Measurements from ENCODE around the gene CERK. TPM values are rescaled to one million over a fixed set of nuclear protein-coding genes. Genes with fewer than 3 reads are reported as not detected.

Gene CERK
- total RNA-seq, 3 donors from 2014 or later: 23.3 to 37.3 (median 26.5) TPM

DNA sequence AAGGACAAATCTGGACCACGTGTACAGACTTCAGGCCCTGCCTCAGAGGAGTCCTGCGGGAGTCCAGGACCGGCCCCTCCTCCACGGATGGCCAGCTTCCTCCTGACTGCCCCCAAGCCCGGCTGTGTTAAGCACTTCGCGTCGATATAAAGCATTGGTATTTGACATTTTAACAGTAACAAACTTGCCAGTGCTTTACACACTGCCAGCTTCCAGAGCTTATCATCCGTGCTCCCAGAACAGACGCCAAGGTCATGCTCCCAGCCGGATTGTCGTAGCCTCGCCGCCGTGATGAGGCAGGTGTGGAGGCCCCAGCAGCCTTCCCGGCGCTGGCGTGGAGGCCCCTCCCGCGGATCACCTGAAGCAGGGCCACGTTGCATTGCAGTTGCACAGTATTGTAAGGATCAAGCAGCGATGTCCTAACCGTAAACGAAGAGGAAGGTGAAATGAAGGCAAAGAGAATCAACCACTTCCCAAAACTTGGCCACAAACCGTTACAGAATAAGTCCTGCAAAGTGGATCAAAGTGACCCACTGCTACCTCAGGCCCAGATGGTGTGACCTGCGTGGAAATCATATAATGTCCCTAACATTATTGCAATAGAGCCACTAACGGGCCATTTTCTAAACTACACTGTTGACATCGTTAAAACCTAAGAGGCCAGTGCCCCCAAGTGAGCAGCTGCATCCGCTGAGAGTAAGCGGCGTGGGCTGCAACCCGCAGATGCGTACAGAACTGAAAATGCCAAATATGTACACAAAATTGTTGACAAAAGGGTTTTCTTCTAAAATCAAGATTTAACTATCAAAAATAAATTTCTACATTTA is 51.6 kb downstream of the CERK start:
- Histone ChIP-seq H3K27ac (peak overlapping the region; percentile 29 to 81), H3K4me1 (no peaks in the 10 kb centered on the region), H3K9me3 (no peaks in the 10 kb centered on the region), H3K4me3 (no peak overlapping the region), H3K36me3 (no peaks in the 10 kb centered on the region), H3K27me3 (no peaks in the 10 kb centered on the region)
- TF ChIP-seq, protein P1, sequence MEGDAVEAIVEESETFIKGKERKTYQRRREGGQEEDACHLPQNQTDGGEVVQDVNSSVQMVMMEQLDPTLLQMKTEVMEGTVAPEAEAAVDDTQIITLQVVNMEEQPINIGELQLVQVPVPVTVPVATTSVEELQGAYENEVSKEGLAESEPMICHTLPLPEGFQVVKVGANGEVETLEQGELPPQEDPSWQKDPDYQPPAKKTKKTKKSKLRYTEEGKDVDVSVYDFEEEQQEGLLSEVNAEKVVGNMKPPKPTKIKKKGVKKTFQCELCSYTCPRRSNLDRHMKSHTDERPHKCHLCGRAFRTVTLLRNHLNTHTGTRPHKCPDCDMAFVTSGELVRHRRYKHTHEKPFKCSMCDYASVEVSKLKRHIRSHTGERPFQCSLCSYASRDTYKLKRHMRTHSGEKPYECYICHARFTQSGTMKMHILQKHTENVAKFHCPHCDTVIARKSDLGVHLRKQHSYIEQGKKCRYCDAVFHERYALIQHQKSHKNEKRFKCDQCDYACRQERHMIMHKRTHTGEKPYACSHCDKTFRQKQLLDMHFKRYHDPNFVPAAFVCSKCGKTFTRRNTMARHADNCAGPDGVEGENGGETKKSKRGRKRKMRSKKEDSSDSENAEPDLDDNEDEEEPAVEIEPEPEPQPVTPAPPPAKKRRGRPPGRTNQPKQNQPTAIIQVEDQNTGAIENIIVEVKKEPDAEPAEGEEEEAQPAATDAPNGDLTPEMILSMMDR (IDR thresholded peaks at IDR 0.05): no peak
- TF ChIP-seq POLR2A (IDR thresholded peaks at IDR 0.05) (no peak), POLR2AphosphoS5 (IDR thresholded peaks at IDR 0.05) (no peak)
- DNase-seq (ENCODE audit: low spot score in 2 of 2): no peak
- intact Hi-C loops (cut with DNase I; ENCODE audit: low total_unique reads): loop anchor here (10.0 kb wide), 1 partner anchor 1812 kb away; no protein-coding TSS in a partner anchor

DNA sequence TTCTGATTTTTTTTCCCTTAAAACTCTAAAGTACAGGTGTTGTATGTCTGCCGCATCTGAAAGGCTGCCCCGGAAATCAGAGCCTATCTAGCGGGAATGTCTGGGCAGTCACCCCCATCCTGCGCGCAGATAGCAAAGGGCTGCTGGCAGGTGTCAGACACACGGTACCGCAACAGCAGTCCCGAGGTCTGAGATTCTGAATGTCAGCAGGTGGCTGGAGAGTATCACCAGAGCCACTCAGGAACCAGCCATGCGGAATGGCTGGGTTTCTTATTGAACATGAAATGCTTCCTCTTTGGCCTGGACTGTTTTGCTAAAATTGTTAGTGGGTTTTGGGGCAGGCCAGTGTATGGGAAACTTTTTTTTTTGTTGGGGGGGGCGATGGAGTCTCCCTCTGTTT is 53.3 kb downstream of the CERK start:
- TF ChIP-seq POLR2A (IDR thresholded peaks at IDR 0.05): no peak
- TF ChIP-seq POLR2AphosphoS5 (IDR thresholded peaks at IDR 0.05): no peak
- TF ChIP-seq, protein P1 (IDR thresholded peaks at IDR 0.05): no peak
- no peaks in the 10 kb centered on the region for H3K27me3 ChIP-seq
- peak overlapping the region; percentile 54 to 81 for H3K27ac ChIP-seq
- no peaks in the 10 kb centered on the region for H3K9me3 ChIP-seq
- H3K4me1 ChIP-seq: no peaks in the 10 kb centered on the region
- DNase-seq (ENCODE audit: low spot score in 2 of 2): no peak
- H3K36me3 ChIP-seq: no peaks in the 10 kb centered on the region
- intact Hi-C loops (cut with DNase I; ENCODE audit: low total_unique reads): loop anchor here (10.0 kb wide), 1 partner anchor 1810 kb away; no protein-coding TSS in a partner anchor
- H3K4me3 ChIP-seq: no peak overlapping the region

DNA sequence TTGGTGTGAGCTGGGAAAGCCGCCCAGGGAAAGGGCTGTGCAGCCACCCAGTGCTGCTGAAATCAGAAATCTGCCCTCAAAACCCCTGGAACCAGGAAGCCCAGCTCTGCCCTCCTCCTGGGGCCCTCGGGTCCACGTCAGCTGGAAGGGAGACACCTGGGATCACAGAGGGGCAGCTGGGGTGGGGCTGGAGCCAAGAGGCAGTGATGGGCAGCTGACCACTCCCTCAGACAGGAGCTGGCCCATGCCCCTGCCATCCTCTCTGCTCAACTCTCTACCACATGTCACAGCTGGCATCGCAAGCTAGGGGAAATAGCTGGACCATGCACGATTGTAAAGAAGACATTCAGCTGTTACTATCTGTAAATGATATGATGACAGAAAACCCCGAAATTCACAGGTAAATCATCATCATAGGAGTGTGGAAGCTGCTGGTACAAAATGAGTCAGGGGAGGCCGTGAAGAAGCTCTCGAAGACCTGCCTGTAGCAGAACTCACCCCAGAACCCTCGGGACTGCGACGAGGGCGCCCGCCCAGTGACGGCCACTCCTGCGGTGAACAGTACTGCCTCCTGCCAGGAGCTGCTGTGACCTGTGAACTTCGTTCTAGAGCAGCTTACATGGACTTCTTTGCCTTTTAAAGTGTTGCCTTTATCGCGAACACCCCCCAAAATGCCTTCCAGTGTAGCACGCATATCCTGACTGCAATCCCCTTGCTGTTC is 55.9 kb downstream of the CERK start:
- Histone ChIP-seq H3K4me1 (no peaks in the 10 kb centered on the region), H3K27me3 (no peaks in the 10 kb centered on the region), H3K36me3 (no peaks in the 10 kb centered on the region), H3K4me3 (no peak overlapping the region), H3K27ac (no peak overlapping the region), H3K9me3 (no peaks in the 10 kb centered on the region)
- intact Hi-C loops (cut with DNase I; ENCODE audit: low total_unique reads): loop anchor here (10.0 kb wide), 1 partner anchor 1807 kb away; no protein-coding TSS in a partner anchor
- TF ChIP-seq, protein P1 (IDR thresholded peaks at IDR 0.05): no peak
- TF ChIP-seq POLR2A (IDR thresholded peaks at IDR 0.05) (no peak), POLR2AphosphoS5 (IDR thresholded peaks at IDR 0.05) (no peak)
- DNase-seq (ENCODE audit: low spot score in 2 of 2): no peak

DNA sequence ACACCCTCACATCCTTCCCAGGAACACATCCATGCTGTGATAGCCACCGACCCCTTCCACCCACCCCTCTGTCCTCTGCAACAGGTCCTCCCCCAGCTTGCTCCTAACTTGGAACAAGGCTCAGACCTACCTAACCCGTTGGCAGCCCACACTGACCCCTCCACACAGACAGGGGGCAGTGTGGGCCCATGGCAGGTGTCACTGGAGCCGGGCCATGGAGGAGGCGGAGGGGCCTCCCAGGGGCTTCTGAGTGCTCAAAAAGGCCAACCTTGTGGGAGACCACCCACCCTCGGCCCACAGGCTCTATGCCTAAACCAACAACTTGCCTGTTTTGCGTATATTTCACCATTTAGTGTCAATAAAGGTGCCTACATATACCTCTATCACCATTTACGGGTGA is 57.0 kb downstream of the CERK start:
- intact Hi-C loops (cut with DNase I; ENCODE audit: low total_unique reads): loop anchor here (10.0 kb wide), 1 partner anchor 1806 kb away; no protein-coding TSS in a partner anchor
- TF ChIP-seq, protein P1 (IDR thresholded peaks at IDR 0.05): no peak
- TF ChIP-seq POLR2AphosphoS5 (IDR thresholded peaks at IDR 0.05) (no peak), POLR2A (IDR thresholded peaks at IDR 0.05) (no peak)
- H3K27ac ChIP-seq: no peak overlapping the region

More for the DNA sequence above, 57.0 kb downstream of the CERK start:
- Histone ChIP-seq H3K4me1 (no peaks in the 10 kb centered on the region), H3K4me3 (no peak overlapping the region), H3K36me3 (no peaks in the 10 kb centered on the region), H3K27me3 (no peaks in the 10 kb centered on the region), H3K9me3 (no peaks in the 10 kb centered on the region)
- no peak for DNase-seq (ENCODE audit: low spot score in 2 of 2)
